ENCODE results near the gene TCHP.
A peak's percentile ranks its signal among the peaks of the same experiment; 100 is the strongest.
"Not testable (repeated sequence)": the region's sequence is repeated elsewhere in the genome, so short reads cannot be mapped to it uniquely, and the experiment has no call there.

TCHP gene, protein sequence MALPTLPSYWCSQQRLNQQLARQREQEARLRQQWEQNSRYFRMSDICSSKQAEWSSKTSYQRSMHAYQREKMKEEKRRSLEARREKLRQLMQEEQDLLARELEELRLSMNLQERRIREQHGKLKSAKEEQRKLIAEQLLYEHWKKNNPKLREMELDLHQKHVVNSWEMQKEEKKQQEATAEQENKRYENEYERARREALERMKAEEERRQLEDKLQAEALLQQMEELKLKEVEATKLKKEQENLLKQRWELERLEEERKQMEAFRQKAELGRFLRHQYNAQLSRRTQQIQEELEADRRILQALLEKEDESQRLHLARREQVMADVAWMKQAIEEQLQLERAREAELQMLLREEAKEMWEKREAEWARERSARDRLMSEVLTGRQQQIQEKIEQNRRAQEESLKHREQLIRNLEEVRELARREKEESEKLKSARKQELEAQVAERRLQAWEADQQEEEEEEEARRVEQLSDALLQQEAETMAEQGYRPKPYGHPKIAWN

GRCh38 chr12:109899783-109900751, at the start of gene TCHP:
TSS of gene TCHP (plus strand) at chr12:109900274. CDS start at chr12:109903027, 2,753 bp downstream.
- peaks cover 12% of the 10 kb centered on the region for H3K4me1 ChIP-seq (ENCODE audit: insufficient read depth, low read length)
- H3K9me3 ChIP-seq (ENCODE audit: low read length): no peaks in the 10 kb centered on the region
- H3K9ac ChIP-seq (ENCODE audit: low read length): peak within 1 kb of the TSS; percentile 50
- no peaks in the 10 kb centered on the region for H3K27me3 ChIP-seq (ENCODE audit: control insufficient read depth in 1 of 2, insufficient read depth in 2 of 2, low read length in 2 of 2)
- H3K4me3 ChIP-seq (ENCODE audit: low read depth in 1 of 2, low read length in 2 of 2): peak within 1 kb of the TSS; percentile 72 to 81
- H3K36me3 ChIP-seq (ENCODE audit: insufficient read depth, low read length): peaks cover 20% of the 10 kb centered on the region
- H3K27ac ChIP-seq (ENCODE audit: low read depth, low read length): peak within 1 kb of the TSS; percentile 87

DNA sequence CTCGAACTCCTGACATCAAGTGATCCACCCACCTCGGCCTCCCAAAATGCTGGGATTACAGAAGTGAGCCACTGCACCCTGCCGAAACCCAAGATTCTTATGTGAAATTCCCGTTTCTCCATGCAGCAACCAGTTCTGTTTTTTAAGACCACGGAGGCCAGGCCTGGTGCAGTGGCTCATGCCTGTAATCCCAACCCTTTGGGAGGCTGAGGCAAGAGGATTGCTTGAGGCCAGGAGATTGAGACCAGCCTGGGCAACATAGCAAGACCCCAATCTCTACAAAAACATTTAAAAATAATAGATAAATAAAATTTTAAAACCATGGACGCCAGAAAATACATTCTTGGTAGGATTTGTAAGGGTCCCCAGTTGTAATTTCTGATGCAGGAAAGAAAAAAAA, 49.6 kb upstream of the TCHP start:
- H3K36me3 ChIP-seq (ENCODE audit: insufficient read depth, low read length): peaks cover 12% of the 10 kb centered on the region
- H3K27me3 ChIP-seq (ENCODE audit: control insufficient read depth in 1 of 2, insufficient read depth in 2 of 2, low read length in 2 of 2); H3K4me3 ChIP-seq (ENCODE audit: low read depth in 1 of 2, low read length in 2 of 2); H3K4me1 ChIP-seq (ENCODE audit: insufficient read depth, low read length); H3K27ac ChIP-seq (ENCODE audit: low read depth, low read length); H3K9me3 ChIP-seq (ENCODE audit: low read length); H3K9ac ChIP-seq (ENCODE audit: low read length): not testable (repeated sequence)

DNA sequence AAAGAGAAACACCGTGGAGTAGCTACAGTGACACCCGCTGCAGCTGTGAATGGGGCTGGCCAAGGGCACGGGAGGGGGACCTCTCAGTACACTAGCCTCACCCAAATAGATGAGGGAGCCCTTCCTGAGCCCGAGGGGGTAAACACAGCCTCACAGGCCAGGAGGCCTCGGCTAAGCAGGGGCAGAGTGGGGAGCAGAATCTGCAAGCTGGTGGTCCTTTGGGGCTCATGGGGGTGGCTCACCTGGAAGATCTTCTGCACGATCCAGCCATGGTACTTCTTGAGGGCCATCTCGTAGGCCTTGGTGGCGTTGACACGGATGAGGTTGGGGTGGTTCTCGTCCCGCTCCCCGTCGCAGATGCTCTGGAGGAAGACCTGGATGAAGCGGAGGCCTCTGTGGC, 44.7 kb upstream of the TCHP start:
- Histone ChIP-seq H3K27me3 (ENCODE audit: control insufficient read depth in 1 of 2, insufficient read depth in 2 of 2, low read length in 2 of 2) (no peaks in the 10 kb centered on the region), H3K9me3 (ENCODE audit: low read length) (no peaks in the 10 kb centered on the region)

GRCh38 chr12:109857715-109858114, 42.4 kb upstream of the TCHP start:
- no peak overlapping the region for H3K4me3 ChIP-seq (ENCODE audit: low read depth in 1 of 2, low read length in 2 of 2)
- no peaks in the 10 kb centered on the region for H3K9me3 ChIP-seq (ENCODE audit: low read length)
- H3K27ac ChIP-seq (ENCODE audit: low read depth, low read length): no peak overlapping the region
- H3K27me3 ChIP-seq (ENCODE audit: control insufficient read depth in 1 of 2, insufficient read depth in 2 of 2, low read length in 2 of 2): no peaks in the 10 kb centered on the region
- no peaks in the 10 kb centered on the region for H3K4me1 ChIP-seq (ENCODE audit: insufficient read depth, low read length)
- peaks cover 27% of the 10 kb centered on the region for H3K36me3 ChIP-seq (ENCODE audit: insufficient read depth, low read length)
- no peak overlapping the region for H3K9ac ChIP-seq (ENCODE audit: low read length)

More for the DNA sequence above, 44.7 kb upstream of the TCHP start:
- H3K4me1 ChIP-seq (ENCODE audit: insufficient read depth, low read length): no peaks in the 10 kb centered on the region
- no peak overlapping the region for H3K27ac ChIP-seq (ENCODE audit: low read depth, low read length)
- peaks cover 29% of the 10 kb centered on the region for H3K36me3 ChIP-seq (ENCODE audit: insufficient read depth, low read length)
- H3K9ac ChIP-seq (ENCODE audit: low read length): no peak overlapping the region
- H3K4me3 ChIP-seq (ENCODE audit: low read depth in 1 of 2, low read length in 2 of 2): no peak overlapping the region

- Histone ChIP-seq H3K4me3 (ENCODE audit: low read depth in 1 of 2, low read length in 2 of 2) (no peak overlapping the region), H3K36me3 (ENCODE audit: insufficient read depth, low read length) (peaks cover 26% of the 10 kb centered on the region), H3K27me3 (ENCODE audit: control insufficient read depth in 1 of 2, insufficient read depth in 2 of 2, low read length in 2 of 2) (no peaks in the 10 kb centered on the region), H3K9ac (ENCODE audit: low read length) (no peak overlapping the region), H3K27ac (ENCODE audit: low read depth, low read length) (no peak overlapping the region), H3K4me1 (ENCODE audit: insufficient read depth, low read length) (no peaks in the 10 kb centered on the region), H3K9me3 (ENCODE audit: low read length) (no peaks in the 10 kb centered on the region)
Measured at GRCh38 chr12:109858764-109859163, 41.3 kb upstream of the TCHP start.

DNA sequence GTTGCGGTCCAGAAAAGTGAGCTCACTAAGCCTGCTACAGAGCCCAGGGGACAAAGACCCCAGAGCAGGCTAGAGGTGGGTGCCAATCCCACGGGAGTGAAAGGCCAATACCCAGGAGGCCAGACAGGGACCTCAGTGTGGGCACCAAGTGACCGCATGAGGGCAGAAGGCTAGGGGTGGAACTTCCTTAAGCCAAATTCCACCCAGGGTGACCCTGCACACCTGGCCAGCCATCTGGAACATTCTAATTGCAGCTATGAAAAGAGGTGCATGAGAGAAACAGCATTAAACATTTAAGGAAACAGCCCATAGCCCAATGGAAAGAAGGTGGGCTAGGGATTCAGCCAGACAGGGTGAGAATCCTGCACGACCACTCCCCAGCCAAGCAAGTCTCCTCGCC, 39.1 kb upstream of the TCHP start:
- H3K27me3 ChIP-seq (ENCODE audit: control insufficient read depth in 1 of 2, insufficient read depth in 2 of 2, low read length in 2 of 2): no peaks in the 10 kb centered on the region
- H3K9me3 ChIP-seq (ENCODE audit: low read length): no peaks in the 10 kb centered on the region
- H3K4me1 ChIP-seq (ENCODE audit: insufficient read depth, low read length): no peaks in the 10 kb centered on the region
- no peak overlapping the region for H3K9ac ChIP-seq (ENCODE audit: low read length)
- H3K4me3 ChIP-seq (ENCODE audit: low read depth in 1 of 2, low read length in 2 of 2): no peak overlapping the region
- H3K36me3 ChIP-seq (ENCODE audit: insufficient read depth, low read length): peaks cover 16% of the 10 kb centered on the region
- no peak overlapping the region for H3K27ac ChIP-seq (ENCODE audit: low read depth, low read length)

DNA sequence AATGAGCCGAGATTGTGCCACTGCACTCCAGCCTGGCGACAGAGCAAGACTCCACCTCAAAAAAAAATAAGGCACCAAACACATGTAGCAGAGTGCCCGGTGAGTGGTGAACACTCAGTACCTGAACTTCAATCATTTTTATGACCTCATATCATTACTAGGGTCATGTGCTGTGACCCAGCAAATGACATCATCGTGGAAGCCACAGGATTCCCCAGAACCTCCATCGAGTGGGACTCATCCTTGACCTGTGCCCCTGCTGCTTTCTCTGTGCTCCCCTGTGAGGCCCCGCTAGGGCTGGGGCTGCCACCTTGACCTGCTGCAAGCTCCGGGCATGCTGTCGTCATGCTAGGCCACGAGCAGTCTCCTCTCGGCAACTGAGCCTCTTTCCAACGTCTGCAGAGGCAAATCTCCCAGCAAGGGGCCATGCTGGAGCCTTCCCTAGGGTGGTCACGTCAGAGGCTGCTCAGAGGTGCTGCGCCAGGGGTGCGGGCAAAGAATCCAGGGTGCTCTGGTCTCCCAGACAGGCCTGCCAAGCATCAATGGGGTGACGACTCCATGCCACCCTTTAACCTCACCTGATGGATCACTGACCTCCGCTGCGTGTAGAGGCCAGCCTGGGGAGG, 38.3 kb upstream of the TCHP start:
- Histone ChIP-seq H3K27me3 (ENCODE audit: control insufficient read depth in 1 of 2, insufficient read depth in 2 of 2, low read length in 2 of 2) (no peaks in the 10 kb centered on the region), H3K27ac (ENCODE audit: low read depth, low read length) (no peak overlapping the region), H3K9me3 (ENCODE audit: low read length) (no peaks in the 10 kb centered on the region), H3K9ac (ENCODE audit: low read length) (no peak overlapping the region), H3K4me1 (ENCODE audit: insufficient read depth, low read length) (no peaks in the 10 kb centered on the region), H3K4me3 (ENCODE audit: low read depth in 1 of 2, low read length in 2 of 2) (no peak overlapping the region), H3K36me3 (ENCODE audit: insufficient read depth, low read length) (peaks cover 16% of the 10 kb centered on the region)

DNA sequence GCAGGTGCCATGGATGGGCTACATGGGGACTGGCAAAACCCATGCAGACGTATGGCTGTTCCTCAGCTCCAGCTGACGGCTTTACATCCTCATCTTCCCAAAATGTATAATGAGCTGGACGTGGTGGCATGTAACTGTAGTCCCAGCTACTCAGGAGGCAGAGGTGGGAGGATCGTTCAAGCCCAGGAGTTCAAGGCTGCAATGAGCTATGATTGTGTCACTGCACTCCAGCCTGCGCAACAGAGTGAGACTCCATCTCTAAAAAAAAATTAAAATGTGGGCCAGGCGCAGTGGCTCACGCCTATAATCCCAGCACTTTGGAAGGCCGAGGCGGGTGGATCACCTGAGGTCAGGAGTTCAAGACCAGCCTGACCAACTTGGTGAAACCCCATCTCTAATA, 37.6 kb upstream of the TCHP start:
- not testable (repeated sequence) for H3K27ac ChIP-seq (ENCODE audit: low read depth, low read length); H3K9ac ChIP-seq (ENCODE audit: low read length)

DNA sequence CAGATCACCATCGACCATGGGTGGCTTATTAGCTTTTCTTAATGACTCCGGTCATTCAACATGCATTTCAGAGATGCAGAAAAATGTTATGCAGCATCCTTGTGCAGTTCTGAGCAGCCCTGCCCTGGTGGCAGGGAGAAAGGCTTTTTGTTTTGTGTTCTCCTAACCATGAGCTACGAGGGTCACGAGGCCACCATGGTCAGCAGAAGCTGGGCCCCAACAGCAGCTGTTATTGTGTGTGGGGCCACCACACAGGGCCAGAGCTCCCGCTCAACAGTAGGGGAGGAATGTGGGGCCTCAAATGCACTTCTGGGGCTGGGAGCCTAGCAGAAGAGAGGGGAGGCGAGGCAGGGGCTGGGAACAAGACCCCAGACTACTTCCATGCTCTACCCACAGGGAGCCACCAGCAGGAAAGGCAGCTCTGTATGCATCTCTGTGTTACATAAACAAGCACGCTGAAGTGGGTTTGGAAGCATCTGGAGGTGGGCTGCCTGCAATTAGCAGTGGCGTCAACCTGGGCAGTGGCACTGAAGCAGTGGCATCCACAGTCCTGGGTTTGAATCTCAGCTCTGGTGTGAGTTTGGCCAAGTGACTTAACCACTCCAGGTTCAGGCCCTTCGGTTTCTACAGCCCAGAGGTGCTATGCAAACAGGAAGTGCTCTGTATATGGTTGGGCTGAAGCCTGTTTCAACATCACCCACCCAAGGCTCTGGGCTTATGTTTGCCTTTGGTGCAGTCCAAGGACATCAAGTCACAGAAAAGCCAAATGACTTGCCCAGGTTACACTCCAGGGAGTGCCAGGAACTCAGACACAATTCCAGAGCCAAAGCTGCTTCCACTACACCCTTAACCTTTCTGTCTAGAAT, 36.0 kb upstream of the TCHP start:
- Histone ChIP-seq H3K4me1 (ENCODE audit: insufficient read depth, low read length) (no peaks in the 10 kb centered on the region), H3K27ac (ENCODE audit: low read depth, low read length) (no peak overlapping the region)

More for the DNA sequence above, 37.6 kb upstream of the TCHP start:
- peaks cover 13% of the 10 kb centered on the region for H3K36me3 ChIP-seq (ENCODE audit: insufficient read depth, low read length)
- H3K4me3 ChIP-seq (ENCODE audit: low read depth in 1 of 2, low read length in 2 of 2); H3K9me3 ChIP-seq (ENCODE audit: low read length); H3K27me3 ChIP-seq (ENCODE audit: control insufficient read depth in 1 of 2, insufficient read depth in 2 of 2, low read length in 2 of 2); H3K4me1 ChIP-seq (ENCODE audit: insufficient read depth, low read length): not testable (repeated sequence)

GRCh38 chr12:109864916-109865315, 35.2 kb upstream of the TCHP start:
- H3K4me1 ChIP-seq (ENCODE audit: insufficient read depth, low read length): no peaks in the 10 kb centered on the region
- no peak overlapping the region for H3K4me3 ChIP-seq (ENCODE audit: low read depth in 1 of 2, low read length in 2 of 2)
- no peak overlapping the region for H3K27ac ChIP-seq (ENCODE audit: low read depth, low read length)
- H3K9me3 ChIP-seq (ENCODE audit: low read length): no peaks in the 10 kb centered on the region
- H3K9ac ChIP-seq (ENCODE audit: low read length): no peak overlapping the region
- H3K27me3 ChIP-seq (ENCODE audit: control insufficient read depth in 1 of 2, insufficient read depth in 2 of 2, low read length in 2 of 2): no peaks in the 10 kb centered on the region
- H3K36me3 ChIP-seq (ENCODE audit: insufficient read depth, low read length): no peaks in the 10 kb centered on the region

More for the DNA sequence above, 36.0 kb upstream of the TCHP start:
- no peaks in the 10 kb centered on the region for H3K27me3 ChIP-seq (ENCODE audit: control insufficient read depth in 1 of 2, insufficient read depth in 2 of 2, low read length in 2 of 2)
- H3K4me3 ChIP-seq (ENCODE audit: low read depth in 1 of 2, low read length in 2 of 2): no peak overlapping the region
- H3K9ac ChIP-seq (ENCODE audit: low read length): no peak overlapping the region
- no peaks in the 10 kb centered on the region for H3K36me3 ChIP-seq (ENCODE audit: insufficient read depth, low read length)
- no peaks in the 10 kb centered on the region for H3K9me3 ChIP-seq (ENCODE audit: low read length)

Data from muscle layer of colon (tissue), 2 donors.